ENCODE measurements around the gene CLIC3.

- no peak for TF ChIP-seq CTCF (IDR thresholded peaks at IDR 0.05)
- no peak for TF ChIP-seq POLR2A (IDR thresholded peaks at IDR 0.05)
Observed at GRCh38 chr9:136946228-136947027, 49.9 kb downstream of the CLIC3 start.

Data from esophagus squamous epithelium (tissue), 4 donors.